Measurements from ENCODE around the gene IFNG-AS1.

IFNG-AS1 gene

GRCh38 chr12:67989184-67989920 is at the start of gene IFNG-AS1:
Gene IFNG-AS1, plus strand, starts transcription at chr12:67989447.
- no peak for DNase-seq

- no peak for DNase-seq
These were observed 49.6 kb upstream of the IFNG-AS1 start for GRCh38 chr12:67939611-67940010.

- DNase-seq, result no peak
These were observed 48.4 kb upstream of the IFNG-AS1 start for GRCh38 chr12:67940780-67941243.

GRCh38 chr12:67942724-67943123 is 46.5 kb upstream of the IFNG-AS1 start:
- no peak for DNase-seq

- DNase-seq, result peak; percentile 86
These were observed 45.9 kb upstream of the IFNG-AS1 start for GRCh38 chr12:67943141-67943892.

GRCh38 chr12:67944093-67944492 is 45.2 kb upstream of the IFNG-AS1 start:
- no peak for DNase-seq

GRCh38 chr12:67952787-67953186 is 36.5 kb upstream of the IFNG-AS1 start:
- DNase-seq, result no peak

GRCh38 chr12:67957383-67957782 is 31.9 kb upstream of the IFNG-AS1 start:
- no peak for DNase-seq

GRCh38 chr12:67958187-67958586 is 31.1 kb upstream of the IFNG-AS1 start:
- no peak for DNase-seq

- DNase-seq, result no peak
These were observed 24.8 kb upstream of the IFNG-AS1 start for GRCh38 chr12:67964456-67964855.

- no peak for DNase-seq
These were observed 22.7 kb upstream of the IFNG-AS1 start for GRCh38 chr12:67966560-67966959.

- no peak for DNase-seq
These were observed 20.9 kb upstream of the IFNG-AS1 start for GRCh38 chr12:67968321-67968720.

- no peak for DNase-seq
These were observed 20.5 kb upstream of the IFNG-AS1 start for GRCh38 chr12:67968725-67969124.

GRCh38 chr12:67969134-67969802 is 20.0 kb upstream of the IFNG-AS1 start:
- DNase-seq, result no peak

- DNase-seq, result no peak
These were observed 11.6 kb upstream of the IFNG-AS1 start for GRCh38 chr12:67977668-67978067.

- DNase-seq, result no peak
These were observed 8.9 kb upstream of the IFNG-AS1 start for GRCh38 chr12:67980391-67980790.

GRCh38 chr12:67981287-67982162 is 7.7 kb upstream of the IFNG-AS1 start:
- DNase-seq, result no peak

- DNase-seq, result no peak
These were observed 7.1 kb upstream of the IFNG-AS1 start for GRCh38 chr12:67982164-67982563.

- no peak for DNase-seq
These were observed 2.6 kb upstream of the IFNG-AS1 start for GRCh38 chr12:67986632-67987031.

GRCh38 chr12:67988601-67989021 is 636 bp upstream of the IFNG-AS1 start:
- no peak for DNase-seq

- DNase-seq, result no peak
These were observed 1.9 kb downstream of the IFNG-AS1 start for GRCh38 chr12:67991158-67991557.

GRCh38 chr12:67993143-67993542 is 3.9 kb downstream of the IFNG-AS1 start:
- DNase-seq, result no peak

- no peak for DNase-seq
These were observed 4.8 kb downstream of the IFNG-AS1 start for GRCh38 chr12:67994046-67994445.

All from NCI-H2029 treated with DMSO at 0.1 percent for 48 hours (cell line).